ENCODE data around the gene SYCP2L.

SYCP2L gene

DNA sequence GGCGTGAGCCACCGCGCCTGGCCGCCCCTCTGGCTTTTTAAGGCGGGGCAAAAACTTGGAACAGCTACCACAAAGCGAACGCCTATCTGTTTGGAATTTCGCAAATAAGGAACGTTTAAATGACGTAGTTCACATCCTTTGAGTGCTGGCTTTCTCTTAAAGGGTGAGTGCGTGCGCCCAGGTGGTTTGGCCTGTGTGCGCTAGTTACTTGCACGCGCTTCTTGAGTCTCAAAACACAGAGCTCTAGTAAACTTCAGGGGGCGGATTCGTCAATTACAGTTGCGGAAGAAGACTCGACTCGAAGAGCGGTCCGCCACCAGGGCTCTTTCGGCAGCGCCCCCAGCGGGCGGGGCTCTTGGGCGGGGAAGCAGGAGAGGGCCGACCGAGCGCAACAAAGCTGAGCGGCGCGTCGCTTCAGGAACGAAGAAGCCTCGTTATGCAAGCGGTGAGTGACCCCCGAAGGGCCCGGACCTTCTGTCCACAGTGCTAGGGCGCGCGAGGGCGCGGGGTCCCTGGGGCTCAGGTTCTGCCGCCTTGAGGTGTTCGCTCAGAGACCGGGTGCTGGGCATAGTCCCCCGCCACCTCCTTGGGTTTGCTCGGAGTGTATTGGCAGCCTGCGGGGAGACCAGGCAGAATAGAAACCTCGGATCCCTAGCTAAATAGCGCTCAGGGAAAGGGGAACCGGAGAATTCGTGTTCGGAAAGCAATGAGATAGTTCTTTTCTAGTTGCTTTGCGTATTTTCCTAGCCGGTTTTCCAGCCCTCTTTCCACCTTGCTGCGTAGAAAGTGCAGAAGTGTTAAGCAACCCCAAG lies at the start of gene SYCP2L:
SYCP2L (plus strand) TSS at position 362 of the 812 bp plus-strand sequence; CDS start at position 437, 75 bp downstream.
- Mint-ChIP-seq H3K27ac (peak within 1 kb of the TSS; percentile 85 to 90 (median 88)), H3K36me3 (ENCODE audit: low read depth) (peaks cover 24% of the 10 kb centered on the region), H3K4me3 (peak within 1 kb of the TSS; percentile 92 to 99 (median 99)), H3K9me3 (peaks cover 2% of the 10 kb centered on the region), H3K4me1 (peaks cover 4% of the 10 kb centered on the region), H3K27me3 (ENCODE audit: low read depth) (peaks cover 59% of the 10 kb centered on the region)
- TF ChIP-seq, protein P1, sequence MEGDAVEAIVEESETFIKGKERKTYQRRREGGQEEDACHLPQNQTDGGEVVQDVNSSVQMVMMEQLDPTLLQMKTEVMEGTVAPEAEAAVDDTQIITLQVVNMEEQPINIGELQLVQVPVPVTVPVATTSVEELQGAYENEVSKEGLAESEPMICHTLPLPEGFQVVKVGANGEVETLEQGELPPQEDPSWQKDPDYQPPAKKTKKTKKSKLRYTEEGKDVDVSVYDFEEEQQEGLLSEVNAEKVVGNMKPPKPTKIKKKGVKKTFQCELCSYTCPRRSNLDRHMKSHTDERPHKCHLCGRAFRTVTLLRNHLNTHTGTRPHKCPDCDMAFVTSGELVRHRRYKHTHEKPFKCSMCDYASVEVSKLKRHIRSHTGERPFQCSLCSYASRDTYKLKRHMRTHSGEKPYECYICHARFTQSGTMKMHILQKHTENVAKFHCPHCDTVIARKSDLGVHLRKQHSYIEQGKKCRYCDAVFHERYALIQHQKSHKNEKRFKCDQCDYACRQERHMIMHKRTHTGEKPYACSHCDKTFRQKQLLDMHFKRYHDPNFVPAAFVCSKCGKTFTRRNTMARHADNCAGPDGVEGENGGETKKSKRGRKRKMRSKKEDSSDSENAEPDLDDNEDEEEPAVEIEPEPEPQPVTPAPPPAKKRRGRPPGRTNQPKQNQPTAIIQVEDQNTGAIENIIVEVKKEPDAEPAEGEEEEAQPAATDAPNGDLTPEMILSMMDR (IDR thresholded peaks at IDR 0.05; ENCODE audit: unreplicated experiment in 3 of 3), result peak; percentile 59 to 67 (median 61)

DNA sequence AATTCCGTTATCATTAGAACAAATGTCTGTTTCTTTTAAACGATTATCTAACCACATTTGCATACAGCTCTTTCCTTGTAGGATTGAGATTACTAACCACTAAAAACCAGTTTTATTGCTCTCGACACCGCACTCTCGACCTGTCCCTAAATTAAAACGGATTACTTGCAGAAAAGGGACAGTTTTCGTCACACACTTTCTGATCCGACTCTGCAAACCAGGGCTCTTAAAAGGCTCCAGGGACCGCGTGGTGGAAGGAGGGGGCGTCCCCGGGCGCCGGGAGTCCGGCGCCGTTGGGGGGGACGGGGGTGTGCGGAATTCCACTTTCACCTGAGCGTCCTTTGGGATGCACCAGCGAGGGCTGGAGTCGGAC lies 49.2 kb upstream of the SYCP2L start:
- Mint-ChIP-seq H3K36me3 (ENCODE audit: low read depth) (peaks cover 4% of the 10 kb centered on the region), H3K27me3 (ENCODE audit: low read depth) (peaks cover 47% of the 10 kb centered on the region), H3K4me3 (peak overlapping the region; percentile 84 to 92 (median 85)), H3K9me3 (peaks cover 3% of the 10 kb centered on the region), H3K27ac (no peak overlapping the region), H3K4me1 (peaks cover 12% of the 10 kb centered on the region)
- TF ChIP-seq, protein P1 (IDR thresholded peaks at IDR 0.05; ENCODE audit: unreplicated experiment in 3 of 3), result no peak

DNA sequence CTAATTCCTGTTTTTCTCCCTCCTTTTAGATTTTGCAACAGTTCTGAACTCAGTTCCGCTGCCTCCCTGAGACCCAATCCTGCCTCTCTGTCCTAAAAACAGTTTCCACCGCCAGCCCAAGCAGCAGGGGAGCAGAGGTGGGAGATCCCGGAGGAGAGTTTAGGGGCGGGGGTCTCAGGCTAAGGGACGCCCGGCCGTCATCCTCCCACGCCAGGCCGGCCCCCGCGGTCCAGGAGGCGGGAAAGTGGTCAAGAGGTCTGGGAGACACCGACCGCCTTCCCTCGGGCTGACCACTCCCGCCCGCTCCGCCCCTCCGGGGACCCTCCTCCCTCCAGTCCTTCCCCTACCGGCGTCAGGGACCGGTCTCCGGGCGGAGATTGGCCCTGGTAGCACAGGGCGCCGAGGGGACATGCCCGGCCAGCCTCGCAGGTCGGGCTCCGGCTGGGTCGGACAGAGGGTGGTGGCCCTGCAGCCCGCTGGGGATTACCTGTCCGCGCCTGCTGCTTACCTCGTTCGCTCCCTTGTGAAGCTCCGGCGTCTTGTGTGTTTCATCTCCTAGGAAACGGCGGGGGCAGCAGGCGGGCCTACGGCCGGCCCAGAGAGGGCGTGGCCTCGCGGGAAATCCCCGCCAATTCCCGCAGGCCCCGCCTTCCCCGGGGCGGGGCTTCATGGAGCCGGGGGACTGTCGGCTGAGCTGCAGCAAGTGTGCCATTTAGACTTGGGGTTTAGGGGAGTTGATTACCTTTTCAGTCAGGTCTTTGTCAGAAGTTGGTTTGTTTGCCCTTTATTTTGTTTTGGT lies 48.7 kb upstream of the SYCP2L start, which contains the start of gene MAK:
MAK (minus strand) TSS at position 545 of the 799 bp plus-strand sequence. CDS start 7,891 bp downstream, outside the sequence.
- Mint-ChIP-seq H3K27ac (peak within 1 kb of the TSS in 1 of 3 experiments; percentile 72), H3K9me3 (peaks cover 3% of the 10 kb centered on the region), H3K4me3 (peak within 1 kb of the TSS; percentile 84 to 92 (median 85)), H3K27me3 (ENCODE audit: low read depth) (peaks cover 47% of the 10 kb centered on the region), H3K4me1 (peaks cover 12% of the 10 kb centered on the region), H3K36me3 (ENCODE audit: low read depth) (peaks cover 4% of the 10 kb centered on the region)
- TF ChIP-seq, protein P1 (IDR thresholded peaks at IDR 0.05; ENCODE audit: unreplicated experiment in 3 of 3), result no peak

DNA sequence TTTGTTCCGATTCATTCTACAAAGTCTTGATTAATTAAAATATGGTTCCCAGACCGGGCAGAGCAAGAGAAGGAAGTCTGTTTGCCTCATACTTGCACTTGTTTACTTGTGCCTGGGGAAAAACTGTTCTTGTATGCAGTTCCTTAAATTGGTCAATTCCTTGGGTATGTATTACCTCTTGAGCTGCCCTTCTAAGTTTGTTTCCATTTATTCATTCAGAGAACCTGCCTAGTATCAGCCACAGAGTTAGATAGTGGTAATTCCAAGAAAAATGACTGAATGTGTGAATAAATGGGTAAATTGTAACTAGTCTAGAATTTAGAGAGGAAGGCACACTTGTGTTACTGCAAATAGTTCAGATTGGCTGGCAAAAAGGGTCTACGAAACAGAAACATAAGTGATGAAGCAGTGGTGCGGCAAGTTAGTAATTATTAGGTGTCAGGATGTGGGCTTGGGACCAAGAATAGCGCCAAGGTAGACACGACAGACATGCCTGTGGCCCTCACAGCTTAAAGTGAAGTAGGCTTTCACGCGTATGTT lies 48.0 kb upstream of the SYCP2L start:
- peak overlapping the region; percentile 84 to 92 (median 85) for H3K4me3 Mint-ChIP-seq
- peaks cover 12% of the 10 kb centered on the region for H3K4me1 Mint-ChIP-seq
- TF ChIP-seq, protein P1 (IDR thresholded peaks at IDR 0.05; ENCODE audit: unreplicated experiment in 3 of 3), result no peak
- H3K36me3 Mint-ChIP-seq (ENCODE audit: low read depth), result peaks cover 4% of the 10 kb centered on the region
- H3K27me3 Mint-ChIP-seq (ENCODE audit: low read depth), result peaks cover 47% of the 10 kb centered on the region
- H3K9me3 Mint-ChIP-seq, result peaks cover 8% of the 10 kb centered on the region
- H3K27ac Mint-ChIP-seq, result peak overlapping the region in 1 of 3 experiments; percentile 72

DNA sequence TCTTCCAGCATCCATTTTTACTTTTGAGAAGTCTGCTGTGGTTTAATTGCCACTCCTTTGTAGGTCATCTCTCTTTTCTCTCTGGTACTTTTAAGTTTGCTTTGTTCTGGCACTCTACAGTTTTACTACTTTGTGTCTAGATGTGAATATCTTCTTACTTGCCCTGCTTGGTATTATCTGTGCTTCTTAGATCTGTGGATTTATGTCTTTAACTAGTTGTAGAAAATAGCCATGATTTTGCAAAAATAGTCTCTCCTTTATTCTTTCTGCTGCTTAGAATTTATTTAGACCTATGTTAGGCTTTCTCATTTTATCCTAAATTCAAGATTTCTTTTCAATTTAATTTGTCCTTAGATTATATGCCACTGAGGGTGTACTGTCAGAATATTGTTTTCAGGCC lies 43.3 kb upstream of the SYCP2L start:
- TF ChIP-seq, protein P1 (IDR thresholded peaks at IDR 0.05; ENCODE audit: unreplicated experiment in 3 of 3), result no peak
- H3K4me3 Mint-ChIP-seq, result no peak overlapping the region
- H3K4me1 Mint-ChIP-seq, result no peaks in the 10 kb centered on the region
- no peak overlapping the region for H3K27ac Mint-ChIP-seq
- H3K9me3 Mint-ChIP-seq, result peaks cover 8% of the 10 kb centered on the region
- peaks cover 16% of the 10 kb centered on the region for H3K27me3 Mint-ChIP-seq (ENCODE audit: low read depth)
- H3K36me3 Mint-ChIP-seq (ENCODE audit: low read depth), result no peaks in the 10 kb centered on the region
